HepG2 (cell line): ENCODE results near the gene HIC1. TPM values are rescaled to one million over a fixed set of nuclear protein-coding genes. Genes with fewer than 3 reads are reported as not detected.

Source experiments
- AGO2 ChIP-seq: fragments of 200-400 bp; formaldehyde crosslinking; optimal IDR thresholded peaks from 2 replicates; pipeline ENCODE3; 2017; ENCODE audit warnings: mild to moderate bottlenecking, low read depth, low read length, moderate library complexity
- HNRNPL ChIP-seq: fragments of 200-400 bp; formaldehyde crosslinking; IDR thresholded peaks from 2 replicates; pipeline ENCODE4 v1.6.1; 2017; ENCODE audit warnings: mild to moderate bottlenecking, low read depth, low read length
- JDP2 ChIP-seq: sonication (generic); formaldehyde crosslinking; IDR thresholded peaks from 2 replicates; pipeline ENCODE4 v1.8.1; 2022; ENCODE audit warnings: missing genetic modification reagents, borderline replicate concordance
- KDM5A ChIP-seq: fragments of 200-600 bp; sonication (generic); IDR thresholded peaks from 2 replicates; pipeline ENCODE4 v1.7.0; 2018; ENCODE audit warnings: antibody characterized with exemption, mild to moderate bottlenecking, low read length, borderline replicate concordance
- PHF5A ChIP-seq: IDR thresholded peaks from one replicate; pipeline ENCODE4 v1.6.1; 2018; ENCODE audit warnings: low read depth, missing genetic modification reagents; ENCODE audit not compliant: unreplicated experiment
- RBAK ChIP-seq: sonication (generic); formaldehyde crosslinking; IDR thresholded peaks from 2 replicates; pipeline ENCODE4 v1.5.1; 2020; ENCODE audit warnings: mild to moderate bottlenecking, missing genetic modification reagents
- RFXAP ChIP-seq: sonication (generic); formaldehyde crosslinking; IDR thresholded peaks from 2 replicates; pipeline ENCODE4 v1.4.0; 2020; ENCODE audit warnings: missing genetic modification reagents, borderline replicate concordance
- SIN3B ChIP-seq: fragments of 150-350 bp; IDR thresholded peaks from 2 replicates; pipeline ENCODE4 v1.6.1; 2014; ENCODE audit warnings: low read length
- SKIL ChIP-seq: sonication (generic); formaldehyde crosslinking; IDR thresholded peaks from 2 replicates; pipeline ENCODE4 v1.8.0; 2022; ENCODE audit warnings: missing genetic modification reagents, mild to moderate bottlenecking, moderate library complexity, borderline replicate concordance
- SNRNP70 ChIP-seq: fragments of 200-400 bp; formaldehyde crosslinking; IDR thresholded peaks from 2 replicates; pipeline ENCODE4 v1.6.1; 2017; ENCODE audit warnings: mild to moderate bottlenecking, low read depth, low read length, moderate library complexity
- SUZ12 ChIP-seq: fragments of 150-350 bp; IDR thresholded peaks from 2 replicates; pipeline ENCODE4 v1.6.1; 2014; ENCODE audit warnings: low read depth, low read length
- ZBTB25 ChIP-seq: IDR thresholded peaks from 2 replicates; pipeline ENCODE4 v1.6.1; 2018; ENCODE audit warnings: missing genetic modification reagents
- ZFP62 ChIP-seq: sonication (generic); formaldehyde crosslinking; IDR thresholded peaks from 2 replicates; pipeline ENCODE4 v1.4.0; 2020; ENCODE audit warnings: missing genetic modification reagents
- ZNF501 ChIP-seq: sonication (generic); formaldehyde crosslinking; IDR thresholded peaks from 2 replicates; pipeline ENCODE4 v1.5.1; 2020; ENCODE audit warnings: mild to moderate bottlenecking, moderate library complexity, missing genetic modification reagents
- ZNF816 ChIP-seq: sonication (generic); formaldehyde crosslinking; IDR thresholded peaks from 2 replicates; pipeline ENCODE4 v1.8.0; 2022; ENCODE audit warnings: missing genetic modification reagents, mild to moderate bottlenecking, borderline replicate concordance
- ZNF878 ChIP-seq: sonication (generic); formaldehyde crosslinking; IDR thresholded peaks from 2 replicates; pipeline ENCODE4 v1.8.1; 2023; ENCODE audit warnings: mild to moderate bottlenecking, missing genetic modification reagents, moderate library complexity
- polyA plus RNA-seq, 8 experiments: library from polyadenylated mRNA; depleted of rRNA in 3 of 8; stranded (reverse) in 7 of 8; unstranded in 1 of 8; fragments of >200 nt; fragmentation: Illumina TruSeq in 4 of 8; extraction: Trizol in 4 of 8; gene quantifications; 2 replicates each; pipeline versions ENCODE4 v1.2.1 to v1.2.3, GENCODE V29; 2011 to 2016; ENCODE audit warnings: low read depth in 4 of 8, missing spikeins in 1 of 8, mixed read lengths in 1 of 8; ENCODE audit not compliant: insufficient read depth in 1 of 8
- total RNA-seq, 5 experiments: library from RNA; depleted of rRNA; stranded (reverse); fragments of >200 nt; fragmentation: Illumina TruSeq; extraction: Trizol; gene quantifications; 2 replicates each; pipeline ENCODE4 v1.2.3, GENCODE V29; 2016; ENCODE audit warnings: low read depth in 1 of 5
- TF ChIP-seq, protein P1 (sequence below): sonication (generic); formaldehyde crosslinking; conservative IDR thresholded peaks from 2 replicates; pipeline ENCODE4 v1.4.0; 2020; ENCODE audit warnings: missing genetic modification reagents
- TF ChIP-seq, protein P2 (sequence below): sonication (generic); formaldehyde crosslinking; IDR thresholded peaks from 2 replicates; pipeline ENCODE4 v1.4.0; 2020; ENCODE audit warnings: missing genetic modification reagents
- TF ChIP-seq, protein P3 (sequence below): sonication (generic); formaldehyde crosslinking; IDR thresholded peaks from 2 replicates; pipeline ENCODE4 v1.4.0; 2020; ENCODE audit warnings: mild to moderate bottlenecking, low read depth, missing genetic modification reagents

The HIC1 gene
- total and polyA plus RNA-seq, 2 of the 13 experiments (the other 11 are each of a cell fraction or from before 2014, with no cell fraction given) = 0.04 to 0.31 TPM

DNA sequence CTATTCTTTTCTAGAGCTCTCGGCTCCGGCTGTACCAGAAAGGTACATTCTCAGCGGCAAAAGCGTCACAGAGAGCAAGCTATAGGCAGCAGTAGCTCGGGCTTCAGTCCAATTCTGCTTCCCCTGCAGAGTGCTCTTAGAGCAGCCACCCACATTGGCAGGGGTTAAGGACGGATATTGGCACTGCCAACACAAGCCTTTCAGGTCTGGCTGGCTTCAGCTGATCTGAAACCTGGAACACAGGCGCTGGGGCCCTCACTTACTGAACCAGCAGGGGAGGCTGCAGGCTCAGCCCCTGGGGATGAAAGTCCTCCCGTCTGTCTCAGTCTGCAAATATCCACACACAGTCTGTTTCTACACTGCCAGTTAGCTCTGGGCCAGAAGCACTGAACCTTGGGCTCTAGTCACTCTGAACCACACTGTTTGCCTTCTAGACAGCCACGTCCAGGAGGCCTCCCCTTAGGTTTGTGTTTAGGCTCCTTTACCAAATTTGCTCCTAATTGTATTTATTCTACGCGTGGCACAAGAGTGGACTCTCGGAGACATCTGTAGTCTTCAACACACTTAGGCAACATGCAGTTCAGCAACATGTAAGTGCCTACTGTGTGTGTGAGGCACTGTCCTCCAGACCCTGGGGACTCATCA, 40.1 kb downstream of the HIC1 start (continued):
- no peak for TF ChIP-seq JDP2 (CRISPR knock-in tag)
- TF ChIP-seq ZBTB25 = no peak
- TF ChIP-seq HNRNPL = 0 out of 2 replicates have a peak, but pooled peaks have one; percentile 48
- TF ChIP-seq RBAK (CRISPR knock-in tag) = peak; percentile 95
- TF ChIP-seq KDM5A = no peak
- TF ChIP-seq ZNF501 = peak; percentile 73
- peak; percentile 46; the same call in 1 of the 2 replicates for TF ChIP-seq SIN3B
- no peak for TF ChIP-seq ZNF816 (CRISPR knock-in tag)
- TF ChIP-seq, protein P1, sequence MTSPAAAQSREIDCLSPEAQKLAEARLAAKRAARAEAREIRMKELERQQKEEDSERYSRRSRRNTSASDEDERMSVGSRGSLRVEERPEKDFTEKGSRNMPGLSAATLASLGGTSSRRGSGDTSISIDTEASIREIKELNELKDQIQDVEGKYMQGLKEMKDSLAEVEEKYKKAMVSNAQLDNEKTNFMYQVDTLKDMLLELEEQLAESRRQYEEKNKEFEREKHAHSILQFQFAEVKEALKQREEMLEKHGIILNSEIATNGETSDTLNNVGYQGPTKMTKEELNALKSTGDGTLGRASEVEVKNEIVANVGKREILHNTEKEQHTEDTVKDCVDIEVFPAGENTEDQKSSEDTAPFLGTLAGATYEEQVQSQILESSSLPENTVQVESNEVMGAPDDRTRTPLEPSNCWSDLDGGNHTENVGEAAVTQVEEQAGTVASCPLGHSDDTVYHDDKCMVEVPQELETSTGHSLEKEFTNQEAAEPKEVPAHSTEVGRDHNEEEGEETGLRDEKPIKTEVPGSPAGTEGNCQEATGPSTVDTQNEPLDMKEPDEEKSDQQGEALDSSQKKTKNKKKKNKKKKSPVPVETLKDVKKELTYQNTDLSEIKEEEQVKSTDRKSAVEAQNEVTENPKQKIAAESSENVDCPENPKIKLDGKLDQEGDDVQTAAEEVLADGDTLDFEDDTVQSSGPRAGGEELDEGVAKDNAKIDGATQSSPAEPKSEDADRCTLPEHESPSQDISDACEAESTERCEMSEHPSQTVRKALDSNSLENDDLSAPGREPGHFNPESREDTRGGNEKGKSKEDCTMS (CRISPR knock-in tag) = no peak
- TF ChIP-seq RFXAP (CRISPR knock-in tag) = no peak
- no peak for TF ChIP-seq AGO2
- TF ChIP-seq ZNF878 = peak; percentile 81; the same call in 1 of the 2 replicates
- no peak for TF ChIP-seq SKIL (CRISPR knock-in tag)
- no peak for TF ChIP-seq SUZ12
- TF ChIP-seq ZFP62 (CRISPR knock-in tag) = no peak
- TF ChIP-seq, protein P2, sequence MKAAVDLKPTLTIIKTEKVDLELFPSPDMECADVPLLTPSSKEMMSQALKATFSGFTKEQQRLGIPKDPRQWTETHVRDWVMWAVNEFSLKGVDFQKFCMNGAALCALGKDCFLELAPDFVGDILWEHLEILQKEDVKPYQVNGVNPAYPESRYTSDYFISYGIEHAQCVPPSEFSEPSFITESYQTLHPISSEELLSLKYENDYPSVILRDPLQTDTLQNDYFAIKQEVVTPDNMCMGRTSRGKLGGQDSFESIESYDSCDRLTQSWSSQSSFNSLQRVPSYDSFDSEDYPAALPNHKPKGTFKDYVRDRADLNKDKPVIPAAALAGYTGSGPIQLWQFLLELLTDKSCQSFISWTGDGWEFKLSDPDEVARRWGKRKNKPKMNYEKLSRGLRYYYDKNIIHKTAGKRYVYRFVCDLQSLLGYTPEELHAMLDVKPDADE (CRISPR knock-in tag) = no peak
- TF ChIP-seq SNRNP70 = no peak
- no peak for TF ChIP-seq PHF5A (CRISPR knock-in tag)
- TF ChIP-seq, protein P3, sequence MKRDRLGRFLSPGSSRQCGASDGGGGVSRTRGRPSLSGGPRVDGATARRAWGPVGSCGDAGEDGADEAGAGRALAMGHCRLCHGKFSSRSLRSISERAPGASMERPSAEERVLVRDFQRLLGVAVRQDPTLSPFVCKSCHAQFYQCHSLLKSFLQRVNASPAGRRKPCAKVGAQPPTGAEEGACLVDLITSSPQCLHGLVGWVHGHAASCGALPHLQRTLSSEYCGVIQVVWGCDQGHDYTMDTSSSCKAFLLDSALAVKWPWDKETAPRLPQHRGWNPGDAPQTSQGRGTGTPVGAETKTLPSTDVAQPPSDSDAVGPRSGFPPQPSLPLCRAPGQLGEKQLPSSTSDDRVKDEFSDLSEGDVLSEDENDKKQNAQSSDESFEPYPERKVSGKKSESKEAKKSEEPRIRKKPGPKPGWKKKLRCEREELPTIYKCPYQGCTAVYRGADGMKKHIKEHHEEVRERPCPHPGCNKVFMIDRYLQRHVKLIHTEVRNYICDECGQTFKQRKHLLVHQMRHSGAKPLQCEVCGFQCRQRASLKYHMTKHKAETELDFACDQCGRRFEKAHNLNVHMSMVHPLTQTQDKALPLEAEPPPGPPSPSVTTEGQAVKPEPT (CRISPR knock-in tag) = 0 out of 2 replicates have a peak, but pooled peaks have one; percentile 70
